ENCODE data around the gene IPO5.
"Not testable (repeated sequence)": the region's sequence is repeated elsewhere in the genome, so short reads cannot be mapped to it uniquely, and the experiment has no call there.

The IPO5 gene

DNA sequence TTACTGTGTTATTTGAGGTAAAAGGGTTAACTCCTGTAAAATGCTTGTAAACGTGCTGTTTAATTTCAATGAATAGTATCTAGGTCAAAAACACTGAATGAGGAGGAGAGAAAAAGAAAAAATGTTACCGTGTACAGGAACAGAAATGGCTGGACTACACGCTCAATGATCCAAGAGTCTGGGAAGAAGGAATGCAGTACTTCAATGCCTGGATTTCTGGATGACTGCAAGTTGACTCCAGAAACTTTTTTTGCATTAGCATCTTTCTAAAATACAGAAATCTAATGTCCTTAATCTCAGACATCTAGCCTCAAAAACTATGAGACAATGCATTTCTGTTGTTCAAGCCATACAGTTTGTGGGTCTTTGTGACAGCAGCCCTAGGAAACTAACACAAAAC lies 17.4 kb upstream of the IPO5 start:
- no peak for TF ChIP-seq POLR2A (IDR thresholded peaks at IDR 0.05; ENCODE audit: low read depth, low read length)
- no peak for DNase-seq (ENCODE audit: insufficient read length, low spot score)
- no peak for FAIRE-seq

DNA sequence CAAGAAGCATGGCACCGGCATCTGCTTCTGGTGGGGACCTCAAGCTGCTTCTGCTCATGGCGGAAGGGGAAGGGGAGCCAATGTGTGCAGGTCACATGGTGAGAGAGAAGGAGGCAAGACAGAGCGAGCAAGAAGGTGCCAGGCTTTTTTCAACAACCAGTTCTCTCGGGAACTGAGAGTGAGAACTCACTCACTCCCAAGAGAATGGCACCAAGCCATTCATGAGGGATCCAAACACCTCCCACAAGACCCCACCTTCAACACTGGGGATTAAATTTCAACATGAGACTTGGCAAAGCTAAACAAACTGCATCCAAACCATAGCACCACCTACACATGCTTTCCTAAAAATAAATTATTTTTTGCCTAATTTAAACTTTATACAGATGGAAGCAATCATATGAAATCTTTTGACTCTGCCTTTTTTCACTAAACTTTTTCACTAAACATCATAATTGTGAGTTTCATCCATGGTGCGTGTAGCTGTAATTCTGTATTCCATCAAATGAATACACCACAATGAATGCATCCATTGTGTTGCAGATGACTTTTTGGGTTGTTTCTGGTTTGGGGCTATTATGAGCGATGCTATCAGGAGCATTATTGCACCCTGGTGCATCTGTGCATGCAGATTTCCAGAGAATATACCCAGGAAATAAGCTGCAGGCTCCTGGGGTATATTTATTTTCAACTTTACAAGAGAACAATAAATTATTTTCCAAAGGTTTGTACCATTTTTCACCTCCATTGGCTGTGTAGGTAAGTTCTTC lies 14.6 kb upstream of the IPO5 start:
- no peak for TF ChIP-seq POLR2A (IDR thresholded peaks at IDR 0.05; ENCODE audit: low read depth, low read length)
- FAIRE-seq (no peak), DNase-seq (ENCODE audit: insufficient read length, low spot score) (no peak)

DNA sequence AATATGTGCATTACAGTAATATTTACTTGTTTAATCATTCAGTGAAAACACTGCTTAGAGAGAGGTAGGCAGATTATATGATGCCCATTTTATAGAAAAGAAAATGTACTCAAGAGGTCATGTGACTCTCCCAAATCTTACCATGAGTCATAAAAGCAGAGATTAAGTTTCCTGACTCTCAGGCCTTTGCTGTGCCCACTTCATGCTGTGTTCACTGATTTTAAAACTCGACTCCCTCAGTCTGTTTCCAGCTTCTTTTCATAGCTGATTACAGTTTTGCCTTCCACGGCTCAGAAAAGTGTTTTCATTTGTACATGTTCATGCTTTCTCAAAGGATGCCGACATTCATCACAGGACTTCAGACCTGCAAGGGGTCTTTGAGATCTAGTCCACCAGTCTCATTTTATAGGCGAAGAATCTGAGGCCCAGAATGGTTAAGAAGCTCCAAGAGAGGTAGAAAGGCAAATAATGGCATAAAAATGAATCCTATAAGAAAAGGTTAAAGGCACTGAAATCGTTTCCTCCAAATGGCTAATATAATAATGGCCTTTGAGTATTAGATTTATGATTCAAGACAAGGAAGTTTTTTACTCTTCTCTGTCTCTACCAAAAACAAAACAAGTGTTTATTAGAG lies 9.0 kb upstream of the IPO5 start:
- no peak for DNase-seq (ENCODE audit: insufficient read length, low spot score)
- TF ChIP-seq POLR2A (IDR thresholded peaks at IDR 0.05; ENCODE audit: low read depth, low read length): no peak
- peak; percentile 84 for FAIRE-seq

DNA sequence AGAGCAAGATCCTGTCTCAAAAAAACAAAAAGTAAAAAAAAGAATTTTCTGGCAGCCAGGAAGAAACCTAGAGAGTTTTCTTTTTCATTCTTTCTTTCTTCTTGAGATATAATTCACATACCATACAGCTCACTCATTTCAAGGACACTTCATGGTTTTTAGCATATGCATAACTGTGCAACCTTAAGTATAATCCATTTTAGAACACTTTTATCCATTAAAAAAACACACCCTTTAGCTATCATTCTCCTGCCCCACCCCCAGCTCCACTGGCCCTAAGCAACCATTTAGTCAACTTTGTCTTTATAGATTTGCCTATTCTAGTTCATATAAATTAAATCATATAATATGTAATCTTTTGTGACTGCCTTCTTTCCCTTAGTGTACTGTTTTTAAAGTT lies 8.1 kb upstream of the IPO5 start:
- no peak for TF ChIP-seq POLR2A (IDR thresholded peaks at IDR 0.05; ENCODE audit: low read depth, low read length)
- FAIRE-seq: no peak
- no peak for DNase-seq (ENCODE audit: insufficient read length, low spot score)

DNA sequence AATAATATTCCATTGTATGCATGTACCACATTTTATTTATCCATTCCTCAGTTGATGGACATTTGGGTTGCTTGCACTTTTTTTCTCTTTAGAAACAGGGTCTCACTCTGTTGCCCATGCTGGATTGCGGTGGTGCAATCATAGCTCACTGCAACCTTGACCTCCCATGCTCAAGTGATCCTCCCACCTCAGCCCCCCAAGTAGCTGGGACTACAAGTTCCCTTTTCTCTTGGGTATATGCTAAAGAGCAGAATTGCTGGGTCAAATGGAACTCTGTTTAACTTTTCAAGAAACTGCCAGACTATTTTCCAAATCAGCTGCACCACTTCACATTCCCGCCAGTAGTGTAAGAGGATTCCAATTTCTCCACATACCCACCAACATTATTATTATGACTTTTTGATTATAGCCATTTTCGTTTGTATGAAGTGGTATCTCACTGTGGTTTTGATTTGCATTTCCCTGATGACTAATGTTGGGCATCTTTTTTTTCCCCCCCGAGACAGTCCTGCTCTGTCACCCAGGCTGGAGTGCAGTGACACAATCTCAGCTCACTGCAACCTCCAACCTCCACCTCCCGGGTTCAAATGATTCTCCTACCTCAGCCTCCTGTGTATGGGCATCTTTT lies 7.6 kb upstream of the IPO5 start:
- DNase-seq (ENCODE audit: insufficient read length, low spot score): no peak
- TF ChIP-seq POLR2A (IDR thresholded peaks at IDR 0.05; ENCODE audit: low read depth, low read length): no peak

DNA sequence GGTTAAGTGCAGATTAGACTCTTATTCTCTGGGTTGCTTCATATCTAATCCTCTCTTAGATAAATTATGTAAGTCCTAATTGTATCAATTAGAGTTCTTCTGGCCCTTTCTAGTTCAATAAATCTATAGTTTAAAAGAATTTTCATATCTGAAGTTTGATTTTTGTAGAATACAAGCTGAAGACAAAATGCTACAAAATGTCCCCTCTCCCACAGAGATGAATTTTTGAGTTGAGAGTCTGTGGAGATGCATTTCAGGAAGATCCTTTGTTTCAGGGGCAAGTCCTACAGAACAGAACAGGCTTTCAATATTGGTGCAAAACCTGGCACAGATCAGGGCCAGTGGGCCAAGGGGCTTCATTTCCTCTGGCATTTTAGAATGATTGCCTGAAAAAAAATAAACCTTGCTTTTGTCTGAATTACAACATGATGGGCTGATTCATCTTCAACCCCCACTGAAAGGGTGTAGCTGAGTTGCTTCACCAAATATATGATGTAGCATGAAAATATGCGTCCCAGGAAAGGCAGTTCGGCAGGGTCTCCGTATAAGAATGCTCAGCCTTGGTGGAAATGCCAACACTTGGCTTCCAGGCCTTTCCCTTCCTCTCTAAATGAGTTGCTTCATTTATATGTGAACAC lies 6.4 kb upstream of the IPO5 start:
- FAIRE-seq (peak; percentile 85), DNase-seq (ENCODE audit: insufficient read length, low spot score) (peak; percentile 58)
- TF ChIP-seq POLR2A (IDR thresholded peaks at IDR 0.05; ENCODE audit: low read depth, low read length): no peak

More for the DNA sequence above, 7.6 kb upstream of the IPO5 start:
- no peak for FAIRE-seq

DNA sequence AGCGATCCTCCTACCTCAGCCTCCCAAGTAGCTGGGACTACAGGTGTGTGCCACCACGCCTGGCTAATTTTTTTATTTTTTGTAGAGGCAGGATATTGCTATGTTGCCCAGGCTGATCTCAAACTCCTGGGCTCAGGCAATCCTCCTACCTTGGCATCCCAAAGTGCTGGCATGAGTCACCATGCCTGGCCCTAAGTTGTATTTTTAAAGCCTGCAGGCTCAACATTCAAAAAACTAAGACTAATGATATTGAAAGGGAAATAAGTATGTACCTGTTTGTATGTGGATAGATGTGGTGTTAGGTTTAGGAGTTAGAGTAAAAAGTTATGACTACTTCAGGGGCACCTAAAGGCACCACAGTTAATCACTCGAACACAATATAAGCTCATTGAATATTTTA lies 5.4 kb upstream of the IPO5 start:
- no peak for TF ChIP-seq POLR2A (IDR thresholded peaks at IDR 0.05; ENCODE audit: low read depth, low read length)
- no peak for DNase-seq (ENCODE audit: insufficient read length, low spot score)
- peak; percentile 30 for FAIRE-seq

DNA sequence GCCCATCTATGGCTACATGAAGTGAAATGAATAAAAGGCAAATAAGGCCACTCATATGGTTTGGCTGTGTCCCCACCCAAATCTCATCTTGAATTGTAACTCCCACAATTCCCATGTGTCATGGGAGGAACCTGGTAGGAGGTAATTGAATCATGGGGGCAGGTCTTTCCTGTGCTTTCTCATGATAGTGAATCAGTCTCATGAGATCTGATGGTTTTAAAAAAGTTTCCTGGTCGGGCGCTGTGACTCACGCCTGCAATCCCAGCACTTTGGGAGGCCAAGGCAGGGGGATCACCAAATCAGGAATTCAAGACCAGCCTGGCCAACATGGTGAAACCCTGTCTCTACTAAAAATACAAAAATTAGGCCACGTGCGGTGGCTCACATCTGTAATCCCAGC lies 4.2 kb upstream of the IPO5 start:
- FAIRE-seq: not testable (repeated sequence)

DNA sequence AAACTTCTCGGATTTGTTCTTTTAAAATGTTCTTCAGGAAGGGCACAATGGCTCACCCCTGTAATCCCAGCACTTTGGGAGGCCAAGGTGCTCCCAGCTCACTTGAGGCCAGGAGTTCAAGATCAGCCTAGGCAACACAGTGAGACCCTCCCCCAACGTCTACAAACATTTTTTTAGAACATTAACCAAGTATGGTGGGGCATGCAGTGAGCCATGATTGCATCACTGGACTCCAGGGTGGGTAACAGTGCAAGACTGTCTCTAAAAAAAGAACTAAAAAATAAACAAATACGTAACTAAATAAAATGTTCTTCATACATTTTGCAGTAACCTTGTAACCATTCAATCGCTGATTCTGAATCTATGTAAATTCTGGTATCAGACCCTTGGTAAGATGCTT lies 2.1 kb upstream of the IPO5 start:
- no peak for TF ChIP-seq POLR2A (IDR thresholded peaks at IDR 0.05; ENCODE audit: low read depth, low read length)
- FAIRE-seq: no peak
- no peak for DNase-seq (ENCODE audit: insufficient read length, low spot score)

More for the DNA sequence above, 4.2 kb upstream of the IPO5 start:
- not testable (repeated sequence) for DNase-seq (ENCODE audit: insufficient read length, low spot score)

DNA sequence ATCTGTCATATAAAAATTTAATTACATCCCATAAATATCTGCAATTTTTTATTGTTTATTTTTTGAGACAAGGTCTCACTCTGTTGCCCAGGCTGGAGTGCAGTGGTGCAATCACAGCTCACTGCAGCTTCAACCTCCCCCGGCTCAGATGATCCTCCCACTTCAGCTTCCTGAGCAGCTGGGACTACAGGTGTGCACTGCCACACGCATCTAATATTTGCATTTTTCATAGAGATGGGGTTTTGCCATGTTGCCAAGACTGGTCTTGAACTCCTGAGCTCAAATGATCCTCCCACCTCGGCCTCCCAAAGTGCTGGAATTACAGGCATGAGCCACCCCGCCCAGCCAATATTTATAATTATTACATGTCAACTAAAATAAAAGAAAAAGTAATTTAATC lies 644 bp upstream of the IPO5 start:
- FAIRE-seq: not testable (repeated sequence)

DNA sequence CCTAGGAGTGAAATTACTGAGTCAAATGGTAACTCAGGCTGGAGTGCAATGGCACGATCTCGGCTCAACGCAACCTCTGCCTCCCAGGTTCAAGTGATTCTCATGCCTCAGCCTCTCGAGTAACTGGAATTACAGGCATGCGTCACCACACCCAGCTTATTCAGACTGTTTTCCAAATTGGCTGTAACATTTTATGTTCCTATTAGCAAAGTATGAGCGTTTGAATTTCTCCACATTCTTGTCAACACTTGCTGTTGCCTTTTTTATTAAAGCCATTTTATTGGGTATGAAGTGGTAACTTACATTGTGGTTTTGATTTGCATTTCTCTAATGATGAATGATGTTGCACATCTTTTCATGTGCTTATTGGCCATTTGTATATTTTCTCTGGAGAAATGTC lies 7.9 kb downstream of the IPO5 start:
- no peak for TF ChIP-seq POLR2A (IDR thresholded peaks at IDR 0.05; ENCODE audit: low read depth, low read length)
- FAIRE-seq (peak; percentile 90), DNase-seq (ENCODE audit: insufficient read length, low spot score) (no peak)

More for the DNA sequence above, 644 bp upstream of the IPO5 start:
- DNase-seq (ENCODE audit: insufficient read length, low spot score): not testable (repeated sequence)

DNA sequence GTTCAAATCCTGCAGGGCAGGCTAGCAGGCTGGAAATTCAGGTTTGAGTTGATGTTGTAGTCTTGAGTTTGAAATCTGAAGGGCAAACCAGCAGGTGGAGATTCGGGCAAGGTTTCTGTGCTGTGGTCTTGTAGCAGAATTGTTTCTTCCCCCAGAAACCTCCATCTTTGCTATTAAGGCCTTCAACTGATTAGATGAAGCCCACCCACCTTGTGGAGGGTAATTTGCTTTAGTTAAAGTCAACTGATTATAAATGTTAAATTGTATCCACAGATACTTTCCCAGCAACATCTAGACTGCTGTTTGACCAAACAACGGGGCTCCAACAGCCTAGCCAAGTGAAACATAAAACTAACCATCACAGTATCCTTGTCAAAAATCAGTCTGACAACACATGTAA lies 9.4 kb downstream of the IPO5 start:
- FAIRE-seq (no peak), DNase-seq (ENCODE audit: insufficient read length, low spot score) (no peak)
- no peak for TF ChIP-seq POLR2A (IDR thresholded peaks at IDR 0.05; ENCODE audit: low read depth, low read length)

DNA sequence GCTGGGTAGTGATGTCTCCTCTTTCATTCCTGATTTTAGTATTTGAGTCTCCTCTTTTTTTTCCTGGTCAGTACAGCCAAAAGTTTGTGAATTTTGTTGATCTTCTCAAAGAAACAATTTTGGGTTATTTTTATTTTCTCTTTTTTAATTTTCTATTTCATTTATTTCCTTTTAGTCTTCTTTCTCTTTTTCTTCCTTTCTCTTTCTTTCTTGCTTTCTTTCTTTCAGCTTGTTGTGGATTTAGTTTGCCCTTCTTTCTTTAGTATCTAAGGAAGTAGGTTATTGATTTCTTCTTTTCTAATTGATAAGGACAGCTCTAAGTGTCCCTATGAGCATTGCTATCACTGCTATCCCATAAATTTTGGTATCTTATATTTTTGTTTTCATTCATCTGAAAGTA lies 13.8 kb downstream of the IPO5 start:
- TF ChIP-seq POLR2A (IDR thresholded peaks at IDR 0.05; ENCODE audit: low read depth, low read length): no peak
- FAIRE-seq (no peak), DNase-seq (ENCODE audit: insufficient read length, low spot score) (no peak)

DNA sequence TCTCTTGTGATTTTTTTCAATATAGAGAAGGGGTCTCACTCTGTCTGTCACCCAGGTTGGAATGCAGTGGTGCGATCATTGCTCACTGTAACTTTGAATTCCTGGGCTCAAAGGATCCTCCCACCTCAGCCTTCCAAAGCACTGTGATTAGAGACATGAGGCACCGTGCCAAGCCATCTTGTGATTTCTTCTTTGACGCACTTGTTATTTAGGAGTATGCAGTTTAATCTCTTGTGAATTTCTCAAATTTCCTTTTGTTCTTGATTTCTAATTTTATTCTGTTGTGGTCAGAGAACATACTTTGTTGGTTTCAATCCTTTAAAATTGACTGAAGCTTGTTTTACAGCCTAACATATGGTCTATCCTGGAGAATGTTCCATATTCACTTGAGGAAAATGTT lies 14.5 kb downstream of the IPO5 start:
- TF ChIP-seq POLR2A (IDR thresholded peaks at IDR 0.05; ENCODE audit: low read depth, low read length): no peak
- DNase-seq (ENCODE audit: insufficient read length, low spot score) (no peak), FAIRE-seq (peak; percentile 61)

All from H54 (cell line).